Astrocyte (in vitro differentiated cells and primary cell): Measurements from ENCODE around the gene AMN.

Source experiments
- CTCF ChIP-seq: IDR thresholded peaks from 2 replicates; pipeline ENCODE4 v1.5.1; 2011; ENCODE audit warnings: low read depth, mild to moderate bottlenecking, inconsistent platforms, low read length, moderate library complexity; ENCODE audit not compliant: insufficient read depth
- EZH2 ChIP-seq: IDR thresholded peaks from 2 replicates; pipeline ENCODE4 v1.6.1; 2012; ENCODE audit warnings: mild to moderate bottlenecking, low read length, inconsistent platforms; ENCODE audit not compliant: insufficient read depth

GRCh38 chr14:102882226-102882906 is 40.1 kb upstream of the AMN start:
- TF ChIP-seq CTCF (no peak), EZH2 (no peak)
